GM21723 (cell line): ENCODE results near the gene RNF169.

Experiments used
- ATAC-seq: cut with Tn5 transposase; IDR thresholded peaks from one replicate; pipeline ENCODE4 v1.9.1; 2021; ENCODE audit warnings: mild to moderate bottlenecking, moderate library complexity; ENCODE audit not compliant: unreplicated experiment

RNF169 gene

GRCh38 chr11:74768172-74768651 is 19.6 kb downstream of the RNF169 start:
- ATAC-seq = peak; percentile 68

DNA sequence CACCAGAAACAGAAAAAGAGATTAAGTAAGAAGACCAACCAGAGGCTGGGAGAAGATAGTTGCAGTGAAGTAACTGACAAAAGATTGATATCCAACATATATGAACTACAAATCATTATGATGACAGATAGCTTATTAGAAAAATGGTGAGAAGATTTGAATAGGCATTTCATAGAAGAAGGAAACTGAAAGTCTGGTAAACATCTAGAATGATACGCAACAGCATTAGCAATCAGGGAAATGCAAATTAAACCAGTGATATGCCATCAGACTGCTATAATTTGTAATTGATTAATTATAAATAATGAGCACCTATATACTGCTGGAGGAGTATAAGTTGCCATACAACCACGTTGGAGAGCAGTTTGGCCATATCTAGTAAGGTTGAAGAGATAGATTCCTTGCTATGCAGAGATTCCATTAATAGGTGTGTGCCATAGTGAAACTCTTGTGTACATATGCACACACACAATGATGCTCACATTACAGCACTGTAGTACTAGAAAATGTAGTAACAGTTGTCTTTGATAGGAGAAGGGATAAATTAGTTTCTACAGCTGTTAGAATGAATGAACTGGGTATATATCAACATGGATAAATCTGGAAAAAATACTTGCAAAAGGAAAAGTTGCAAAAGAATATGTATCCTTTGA is 20.5 kb downstream of the RNF169 start:
- peak; percentile 2 for ATAC-seq

- ATAC-seq = no peak
These were observed 21.8 kb downstream of the RNF169 start for GRCh38 chr11:74770456-74770855.

- ATAC-seq = no peak
These were observed 22.5 kb downstream of the RNF169 start for GRCh38 chr11:74771139-74771538.

DNA sequence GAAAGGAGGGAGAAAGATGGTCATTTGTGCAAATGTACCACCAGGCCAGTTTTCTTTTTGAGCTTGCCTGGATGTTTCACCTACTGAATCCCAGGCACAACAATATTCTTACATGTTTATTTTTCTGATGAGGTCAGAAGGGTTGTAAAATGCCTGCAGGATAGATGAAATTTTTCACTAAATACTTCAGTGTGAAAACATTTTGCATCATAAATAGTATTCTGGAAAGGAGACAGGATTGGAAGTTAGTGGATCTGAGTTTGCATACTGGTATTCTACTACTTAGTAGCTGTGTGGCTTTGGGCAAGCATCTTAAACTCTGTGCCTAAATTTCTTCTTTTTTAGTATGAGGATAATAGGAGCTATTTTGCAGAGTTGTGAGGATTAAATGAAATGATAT is 24.8 kb downstream of the RNF169 start:
- no peak for ATAC-seq

DNA sequence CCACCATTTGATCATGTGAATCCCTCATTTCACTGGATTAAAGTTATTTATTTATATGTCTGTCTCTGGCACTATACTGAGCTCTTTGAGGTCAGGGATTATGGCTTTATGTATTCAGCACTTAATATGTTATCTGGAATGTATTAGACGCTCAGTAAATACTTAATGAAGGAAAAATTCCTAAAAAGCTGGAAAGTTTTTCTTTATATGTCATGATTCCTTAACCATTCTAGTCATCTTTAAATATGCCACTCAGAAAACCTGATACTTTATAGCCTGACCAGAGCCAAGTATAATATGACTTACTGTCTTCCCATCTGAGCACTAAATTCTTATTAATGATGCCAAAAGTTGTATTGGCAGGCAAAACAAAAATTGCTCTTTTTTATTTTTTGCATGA is 27.1 kb downstream of the RNF169 start:
- no peak for ATAC-seq

DNA sequence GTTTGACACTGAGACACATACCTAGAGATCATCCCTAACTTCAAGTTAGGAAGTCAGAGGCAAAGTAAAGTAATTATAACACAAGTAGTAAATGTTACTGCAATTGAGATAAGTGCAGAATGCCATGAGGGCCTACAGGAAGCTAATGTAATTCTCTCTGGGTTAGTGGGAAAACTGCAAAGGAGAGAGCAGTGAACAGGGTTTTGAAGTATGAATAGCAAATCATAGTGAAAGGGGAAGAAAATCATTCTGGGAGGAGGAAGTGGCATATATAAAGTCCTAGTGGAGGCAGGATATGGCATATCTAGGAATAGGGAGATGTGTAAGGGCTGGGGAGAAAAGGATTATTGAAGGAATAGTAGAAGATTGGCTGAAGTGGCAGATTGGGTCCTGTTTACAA is 27.9 kb downstream of the RNF169 start:
- ATAC-seq = no peak

GRCh38 chr11:74777038-74777437 is 28.4 kb downstream of the RNF169 start:
- no peak for ATAC-seq

DNA sequence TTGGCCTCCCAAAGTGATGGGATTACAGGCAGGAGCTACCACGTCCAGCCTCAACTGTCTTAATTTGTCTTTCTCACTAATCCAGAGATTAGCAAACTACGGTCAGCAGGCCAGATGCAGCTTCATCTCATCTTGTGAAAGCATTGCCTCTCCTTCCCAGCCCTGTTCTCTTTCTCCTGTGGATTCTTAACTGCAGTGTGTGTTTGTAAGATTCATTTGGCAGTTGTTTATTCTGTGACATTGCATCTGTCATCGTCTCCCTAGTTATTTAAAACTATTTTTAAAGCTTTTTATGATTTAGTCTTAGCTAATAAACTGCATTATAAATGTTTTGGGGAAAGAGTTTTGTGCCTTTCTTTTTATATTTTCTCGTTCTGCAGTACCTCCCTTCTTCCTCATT is 29.2 kb downstream of the RNF169 start:
- no peak for ATAC-seq

DNA sequence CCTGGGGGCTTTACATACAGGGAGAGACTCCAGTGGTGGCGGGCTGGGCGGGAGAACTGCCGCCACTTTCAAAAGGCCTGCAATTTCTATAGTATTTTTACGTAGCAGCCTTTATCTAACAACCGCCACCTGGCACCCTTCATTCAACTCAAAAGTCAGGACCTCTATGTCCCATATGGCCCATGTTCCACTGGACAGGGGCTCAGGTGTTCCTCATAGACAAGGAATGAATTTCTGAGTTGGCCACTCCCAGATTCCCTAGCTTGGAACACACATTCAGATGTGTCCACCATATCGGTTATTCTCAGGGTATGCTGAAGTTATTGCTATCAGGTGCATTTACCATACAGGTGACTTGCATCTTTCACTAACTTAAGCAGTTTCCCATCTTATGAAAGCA is 29.9 kb downstream of the RNF169 start:
- no peak for ATAC-seq

- no peak for ATAC-seq
These were observed 31.8 kb downstream of the RNF169 start for GRCh38 chr11:74780248-74781005.

DNA sequence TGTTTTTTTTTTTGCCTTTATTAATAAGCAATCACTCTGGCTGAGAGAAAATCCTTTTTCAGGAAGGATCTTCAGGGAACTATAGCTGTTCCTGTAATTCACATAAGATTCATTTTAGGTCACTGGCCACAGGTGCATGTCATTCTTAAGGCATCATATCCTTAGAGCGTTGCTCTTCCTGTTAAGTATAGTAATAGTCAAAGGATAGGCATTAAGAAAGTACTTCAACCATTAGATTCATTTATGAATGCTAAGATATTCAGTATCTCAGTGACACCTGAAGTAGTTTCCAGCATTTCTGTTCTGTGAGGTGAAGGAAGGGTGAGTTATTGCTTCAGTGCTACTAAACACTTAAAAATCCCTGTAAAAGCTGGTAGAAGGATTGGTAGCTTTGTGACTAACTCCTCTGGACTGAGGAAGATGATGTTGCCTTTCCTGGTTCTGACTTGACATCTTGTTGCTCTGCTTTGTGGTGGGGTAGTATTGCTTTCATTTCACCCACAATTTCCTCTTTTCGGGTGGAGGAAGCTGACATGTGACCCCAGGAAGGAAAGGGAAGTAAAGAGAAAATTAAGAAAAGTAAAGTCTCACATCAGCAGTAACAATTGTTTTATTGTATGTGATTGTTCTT is 34.7 kb downstream of the RNF169 start:
- peak; percentile 78 for ATAC-seq

GRCh38 chr11:74784234-74784633 is 35.6 kb downstream of the RNF169 start:
- ATAC-seq = no peak

DNA sequence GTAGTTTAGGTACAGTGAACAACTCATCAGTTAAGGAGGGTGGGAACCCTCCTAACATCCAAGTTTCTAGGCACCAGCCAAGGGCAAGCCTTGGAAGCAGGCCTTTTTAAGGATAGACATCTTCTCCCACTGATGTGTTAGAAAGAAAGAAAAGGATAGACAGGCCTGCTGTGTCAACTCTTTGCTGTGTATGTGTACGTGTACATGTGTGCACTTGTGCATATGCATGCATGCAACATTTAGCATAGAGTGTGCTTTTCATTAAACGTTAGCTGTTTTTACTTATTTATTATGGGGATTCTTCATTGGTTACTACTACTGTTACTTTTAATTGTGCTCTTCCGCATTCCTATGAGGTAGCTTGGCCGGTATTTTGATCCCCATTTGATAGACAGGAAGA is 36.1 kb downstream of the RNF169 start:
- ATAC-seq = no peak

DNA sequence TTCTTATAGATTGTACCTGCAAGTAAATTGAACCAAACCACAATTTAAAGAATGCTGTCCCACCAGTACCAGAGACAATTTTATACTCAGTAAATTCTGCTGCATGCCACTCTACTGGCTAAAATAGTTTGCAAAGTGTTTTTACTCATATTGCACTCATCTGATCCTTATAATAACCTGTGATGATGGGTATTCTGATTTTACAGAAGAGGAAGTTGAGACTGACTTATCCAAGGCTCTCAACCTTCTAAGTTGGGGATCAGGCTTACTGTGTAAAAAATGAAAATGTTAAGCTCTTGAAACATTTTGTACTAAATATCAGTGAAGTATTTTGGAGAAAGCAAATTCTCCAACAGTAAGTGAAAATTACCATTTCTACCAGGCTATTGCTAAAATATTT is 37.9 kb downstream of the RNF169 start:
- no peak for ATAC-seq

DNA sequence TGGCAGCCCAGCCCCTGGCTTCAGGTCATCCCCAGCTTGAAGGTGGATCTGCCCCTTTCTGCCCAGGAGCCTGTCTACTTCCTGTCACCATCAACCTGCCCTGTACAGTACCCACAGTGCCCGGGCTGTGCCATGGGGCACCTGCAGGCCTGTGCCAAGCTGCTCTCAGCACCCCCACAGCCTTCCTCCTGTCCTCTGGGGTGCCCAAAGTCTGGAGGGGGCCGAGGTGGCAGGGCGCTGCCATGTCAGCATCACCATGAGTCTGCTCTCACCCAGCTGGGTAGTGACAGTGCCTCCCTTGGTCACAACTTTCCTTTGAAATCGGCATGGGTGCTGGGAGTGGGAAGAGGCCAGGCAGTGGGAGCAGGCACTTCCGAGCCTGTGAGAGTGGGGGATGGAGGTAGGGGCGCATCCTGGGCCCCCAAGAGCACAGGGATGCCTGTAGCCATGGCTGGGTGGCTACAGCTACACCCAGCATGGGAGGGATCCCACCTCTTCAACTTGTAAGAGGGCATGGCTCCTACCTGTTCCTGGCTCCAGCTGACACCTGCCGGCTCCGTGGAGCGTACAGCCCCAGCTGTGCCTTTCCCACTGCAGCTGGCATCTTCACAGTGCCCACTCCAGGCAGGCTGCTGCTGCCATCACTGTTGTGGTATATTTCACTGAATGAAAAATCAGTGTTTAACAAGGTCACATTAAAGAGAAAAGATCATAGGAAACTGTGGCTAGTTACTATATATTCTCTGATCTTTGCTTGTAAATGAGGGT is 42.9 kb downstream of the RNF169 start:
- ATAC-seq = no peak

GRCh38 chr11:74806267-74806666 is 57.6 kb downstream of the RNF169 start:
- ATAC-seq = no peak

DNA sequence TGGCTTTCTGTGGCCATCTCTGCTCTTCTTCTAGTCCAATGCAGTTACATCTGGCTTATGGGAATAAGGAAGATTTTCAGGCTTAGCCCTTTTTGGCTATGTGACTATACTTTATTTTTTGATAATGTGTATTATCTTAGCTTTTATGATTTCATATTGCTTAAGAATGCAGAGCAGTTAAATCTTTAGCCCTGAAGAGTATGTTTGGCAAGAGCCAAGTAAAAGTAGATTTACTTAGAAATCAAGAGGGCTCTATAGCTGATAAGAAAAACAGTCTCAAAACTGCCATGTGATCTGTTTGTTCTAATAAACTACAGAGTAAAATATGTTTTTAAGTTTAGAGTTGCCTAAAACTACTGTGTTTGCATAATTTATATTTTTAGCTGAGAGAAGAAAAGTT is 61.2 kb downstream of the RNF169 start:
- no peak for ATAC-seq

- ATAC-seq = no peak
These were observed 67.3 kb downstream of the RNF169 start for GRCh38 chr11:74815966-74816365.

GRCh38 chr11:74816664-74817063 is 68.0 kb downstream of the RNF169 start:
- ATAC-seq = no peak

GRCh38 chr11:74818283-74818946 is 69.8 kb downstream of the RNF169 start:
- ATAC-seq = no peak
